DND-41 (cell line): ENCODE results near the gene GON4L.

Experiments
- EZH2 ChIP-seq: IDR thresholded peaks from 3 replicates; pipeline ENCODE4 v1.6.1; 2012; ENCODE audit warnings: borderline replicate concordance, low read depth, mild to moderate bottlenecking, moderate library complexity, low read length, inconsistent platforms; ENCODE audit not compliant: severe bottlenecking
- TF ChIP-seq, protein P1 (sequence below): IDR thresholded peaks from 2 replicates; pipeline ENCODE4 v1.5.1; 2012; ENCODE audit warnings: borderline replicate concordance, low read length, moderate library complexity, mild to moderate bottlenecking; ENCODE audit not compliant: poor library complexity, severe bottlenecking; ENCODE audit errors: extremely low read depth

DNA sequence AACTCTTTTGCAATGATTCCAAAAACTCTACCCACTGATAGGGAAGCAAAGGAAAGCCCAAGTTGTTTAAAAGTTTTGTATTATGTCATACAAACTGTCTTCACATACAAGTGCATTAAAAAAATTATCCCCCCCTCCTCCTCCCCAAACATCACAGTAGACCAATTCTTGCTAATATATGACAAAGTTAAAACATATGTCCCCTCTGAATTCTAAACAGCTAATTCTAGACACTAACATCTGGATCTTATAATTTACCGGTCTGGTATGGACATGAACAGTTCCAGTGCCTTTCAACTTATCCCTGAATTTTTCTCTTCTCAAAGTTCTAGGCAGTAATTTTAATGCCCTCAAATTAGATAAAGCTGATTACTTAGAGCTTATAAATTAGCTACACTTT is 40.7 kb upstream of the GON4L start:
- TF ChIP-seq, protein P1, sequence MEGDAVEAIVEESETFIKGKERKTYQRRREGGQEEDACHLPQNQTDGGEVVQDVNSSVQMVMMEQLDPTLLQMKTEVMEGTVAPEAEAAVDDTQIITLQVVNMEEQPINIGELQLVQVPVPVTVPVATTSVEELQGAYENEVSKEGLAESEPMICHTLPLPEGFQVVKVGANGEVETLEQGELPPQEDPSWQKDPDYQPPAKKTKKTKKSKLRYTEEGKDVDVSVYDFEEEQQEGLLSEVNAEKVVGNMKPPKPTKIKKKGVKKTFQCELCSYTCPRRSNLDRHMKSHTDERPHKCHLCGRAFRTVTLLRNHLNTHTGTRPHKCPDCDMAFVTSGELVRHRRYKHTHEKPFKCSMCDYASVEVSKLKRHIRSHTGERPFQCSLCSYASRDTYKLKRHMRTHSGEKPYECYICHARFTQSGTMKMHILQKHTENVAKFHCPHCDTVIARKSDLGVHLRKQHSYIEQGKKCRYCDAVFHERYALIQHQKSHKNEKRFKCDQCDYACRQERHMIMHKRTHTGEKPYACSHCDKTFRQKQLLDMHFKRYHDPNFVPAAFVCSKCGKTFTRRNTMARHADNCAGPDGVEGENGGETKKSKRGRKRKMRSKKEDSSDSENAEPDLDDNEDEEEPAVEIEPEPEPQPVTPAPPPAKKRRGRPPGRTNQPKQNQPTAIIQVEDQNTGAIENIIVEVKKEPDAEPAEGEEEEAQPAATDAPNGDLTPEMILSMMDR, result no peak
- TF ChIP-seq EZH2, result no peak
